Keratinocyte (primary cell): ENCODE measurements around the gene FAM193B. TPM values are rescaled to one million over a fixed set of nuclear protein-coding genes. Genes with fewer than 3 reads are reported as not detected.

ENCODE experiments used
- DNase-seq: peaks from one replicate; pipeline ENCODE4 v3.0.0-alpha.2; 2011; ENCODE audit warnings: low read depth, missing footprints, low spot score
- FAIRE-seq: peaks from 2 replicates; lab custom pipeline; 2011; peaks lifted over from hg19 to GRCh38; lab: Jason Lieb, UNC
- H2AFZ ChIP-seq: 2 replicates; pipeline ENCODE4 v1.6.0; 2012; ENCODE audit warnings: low read length, control low read depth, inconsistent platforms; ENCODE audit not compliant: control insufficient read depth
- H3K27ac ChIP-seq: 2 replicates; pipeline ENCODE4 v1.5.1; 2011; ENCODE audit warnings: low read length; ENCODE audit not compliant: control insufficient read depth, insufficient read depth
- H3K27me3 ChIP-seq: 3 replicates; pipeline ENCODE4 v1.6.0; 2011; ENCODE audit warnings: low read length; ENCODE audit not compliant: control insufficient read depth, insufficient read depth; ENCODE audit errors: extremely low read depth
- H3K36me3 ChIP-seq, 2 experiments: 2 replicates in 1 of 2; 3 replicates in 1 of 2; pipeline ENCODE4 v1.5.1; 2011; ENCODE audit warnings: low read length in 2 of 2, mild to moderate bottlenecking in 1 of 2; ENCODE audit not compliant: control insufficient read depth in 2 of 2, insufficient read depth in 2 of 2; ENCODE audit errors: extremely low read depth in 1 of 2
- H3K4me1 ChIP-seq: 3 replicates; pipeline ENCODE4 v1.5.1; 2011; ENCODE audit warnings: low read length; ENCODE audit not compliant: control insufficient read depth, insufficient read depth; ENCODE audit errors: extremely low read depth
- H3K4me2 ChIP-seq: 3 replicates; pipeline ENCODE4 v1.6.0; 2011; ENCODE audit warnings: low read depth, low read length; ENCODE audit not compliant: control insufficient read depth, insufficient read depth; ENCODE audit errors: extremely low read depth
- H3K4me3 ChIP-seq, 3 experiments: fragments of 200-600 bp in 1 of 3; sonication (generic) in 1 of 3; 2 replicates in 2 of 3; 3 replicates in 1 of 3; pipeline ENCODE4 v1.5.1; 2011 to 2016; ENCODE audit warnings: low read length in 3 of 3, mild to moderate bottlenecking in 3 of 3, control low read depth in 2 of 3, inconsistent platforms in 1 of 3, low read depth in 1 of 3, mixed read lengths in 1 of 3, mixed run types in 1 of 3, moderate library complexity in 1 of 3; ENCODE audit not compliant: control insufficient read depth in 2 of 3, insufficient read depth in 2 of 3; ENCODE audit errors: extremely low read depth in 1 of 3
- H3K79me2 ChIP-seq: 2 replicates; pipeline ENCODE4 v1.6.0; 2012; ENCODE audit warnings: low read length; ENCODE audit not compliant: control insufficient read depth, insufficient read depth
- H3K9ac ChIP-seq: 3 replicates; pipeline ENCODE4 v1.6.0; 2011; ENCODE audit warnings: low read length; ENCODE audit not compliant: control insufficient read depth, insufficient read depth; ENCODE audit errors: extremely low read depth
- H3K9me1 ChIP-seq: 3 replicates; pipeline ENCODE4 v1.6.0; 2011; ENCODE audit warnings: low read length; ENCODE audit not compliant: control insufficient read depth, insufficient read depth; ENCODE audit errors: extremely low read depth
- H3K9me3 ChIP-seq: 2 replicates; pipeline ENCODE4 v1.5.1; 2012; ENCODE audit warnings: low read depth, low read length; ENCODE audit not compliant: control insufficient read depth
- H4K20me1 ChIP-seq: 3 replicates; pipeline ENCODE4 v1.6.0; 2011; ENCODE audit warnings: low read length; ENCODE audit not compliant: control insufficient read depth, insufficient read depth; ENCODE audit errors: extremely low read depth
- CTCF ChIP-seq, 3 experiments: IDR thresholded peaks in 1 of 3; conservative IDR thresholded peaks in 1 of 3; optimal IDR thresholded peaks in 1 of 3; 2 replicates in 2 of 3; 3 replicates in 1 of 3; pipeline versions ENCODE3 to v1.5.1; 2011; ENCODE audit warnings: low read length in 3 of 3, mild to moderate bottlenecking in 3 of 3, moderate library complexity in 2 of 3, control low read depth in 1 of 3, inconsistent platforms in 1 of 3; ENCODE audit not compliant: insufficient read depth in 2 of 3; ENCODE audit errors: extremely low read depth in 1 of 3
- EZH2 ChIP-seq: IDR thresholded peaks from one replicate; pipeline ENCODE4 v1.6.1; 2012; ENCODE audit warnings: inconsistent platforms, mild to moderate bottlenecking, low read length, moderate library complexity
- dilution Hi-C: fragments of 300-500 bp; cut with MboI; formaldehyde crosslinking; loops from one replicate; pipeline ENCODE4 v1.7.0; 2020; ENCODE audit warnings: low sequenced_read_pairs; ENCODE audit not compliant: extremely low pct_ligation_motif_present
- polyA plus RNA-seq, 5 experiments: library from polyadenylated mRNA; depleted of rRNA in 3 of 5; stranded (reverse) in 3 of 5; stranded (forward) in 1 of 5; unstranded in 1 of 5; fragments of >200 nt; gene quantifications; 1 replicate in 1 of 5; 2 replicates in 3 of 5; 3 replicates in 1 of 5; pipeline versions ENCODE4 v1.2.1 to v1.2.3, GENCODE V29; 2011 to 2012; ENCODE audit warnings: missing spikeins in 2 of 5, low read depth in 1 of 5, low replicate concordance in 1 of 5

FAM193B gene
- polyA plus RNA-seq, 1 donor (not counting 4 experiments of a cell fraction or from before 2014, with no cell fraction given): 27.5 TPM

GRCh38 chr5:177504086-177505056, 50.0 kb downstream of the FAM193B start:
- no peak overlapping the region for H2AFZ ChIP-seq
- no peaks in the 10 kb centered on the region for H3K79me2 ChIP-seq
- no peak for FAIRE-seq
- TF ChIP-seq EZH2: no peak
- TF ChIP-seq CTCF (optimal IDR thresholded peaks at IDR 0.05 in 1 of 3, IDR thresholded peaks at IDR 0.05 in 1 of 3, conservative IDR thresholded peaks at IDR 0.05 in 1 of 3; ENCODE audit: extremely low read depth in 1 of 3, insufficient read depth in 2 of 3, low read length in 3 of 3): no peak
- peaks cover 0 to 3% of the 10 kb centered on the region in 2 experiments for H3K36me3 ChIP-seq
- H3K9me1 ChIP-seq: no peaks in the 10 kb centered on the region
- H3K9me3 ChIP-seq: no peaks in the 10 kb centered on the region
- peaks cover 3% of the 10 kb centered on the region for H3K4me1 ChIP-seq
- dilution Hi-C loops: no loop called here
- H3K9ac ChIP-seq: no peak overlapping the region
- H3K4me3 ChIP-seq: no peak overlapping the region
- DNase-seq: no peak
- H3K27ac ChIP-seq: no peak overlapping the region
- H3K27me3 ChIP-seq: no peaks in the 10 kb centered on the region
- H4K20me1 ChIP-seq: no peaks in the 10 kb centered on the region
- no peak overlapping the region for H3K4me2 ChIP-seq

- Histone ChIP-seq H3K27ac (no peak overlapping the region), H3K4me3 (no peak overlapping the region), H2AFZ (no peak overlapping the region), H4K20me1 (no peaks in the 10 kb centered on the region), H3K4me1 (peaks cover 4% of the 10 kb centered on the region), H3K4me2 (no peak overlapping the region), H3K9me1 (no peaks in the 10 kb centered on the region), H3K36me3 (peaks cover 0 to 3% of the 10 kb centered on the region in 2 experiments), H3K9ac (no peak overlapping the region), H3K79me2 (no peaks in the 10 kb centered on the region), H3K9me3 (no peaks in the 10 kb centered on the region), H3K27me3 (no peaks in the 10 kb centered on the region)
- no peak for FAIRE-seq
- dilution Hi-C loops: no loop called here
- TF ChIP-seq EZH2 (no peak), CTCF (optimal IDR thresholded peaks at IDR 0.05 in 1 of 3, IDR thresholded peaks at IDR 0.05 in 1 of 3, conservative IDR thresholded peaks at IDR 0.05 in 1 of 3; ENCODE audit: extremely low read depth in 1 of 3, insufficient read depth in 2 of 3, low read length in 3 of 3) (no peak)
- DNase-seq: no peak
Observed at GRCh38 chr5:177503351-177504085, 50.8 kb downstream of the FAM193B start.
